Effector memory CD4-positive, alpha-beta T cell (primary cell): ENCODE results near the gene PDE4D.

Experiments used
- DNase-seq, 3 donors: peaks; one replicate each; pipeline ENCODE4 v3.0.0-alpha.2; 2020
- H3K27ac ChIP-seq: 2 replicates; pipeline ENCODE4 v1.7.0; 2013; ENCODE audit warnings: mild to moderate bottlenecking, low read length, moderate library complexity; ENCODE audit not compliant: insufficient read depth, poor library complexity, severe bottlenecking
- H3K27me3 ChIP-seq: replicated peaks from 2 replicates; pipeline ENCODE4 v1.7.0; 2013; ENCODE audit warnings: mild to moderate bottlenecking, low read length; ENCODE audit not compliant: insufficient read depth, control insufficient read depth, poor library complexity, severe bottlenecking
- H3K36me3 ChIP-seq: 2 replicates; pipeline ENCODE4 v1.7.0; 2013; ENCODE audit warnings: mild to moderate bottlenecking, low read length, moderate library complexity; ENCODE audit not compliant: control insufficient read depth, insufficient read depth
- H3K4me1 ChIP-seq: 2 replicates; pipeline ENCODE4 v1.7.0; 2013; ENCODE audit warnings: low read length, mild to moderate bottlenecking; ENCODE audit not compliant: control insufficient read depth, insufficient read depth, poor library complexity, severe bottlenecking
- H3K4me3 ChIP-seq: 2 replicates; pipeline ENCODE4 v1.7.0; 2013; ENCODE audit warnings: low read length, low read depth, mild to moderate bottlenecking; ENCODE audit not compliant: insufficient read depth, poor library complexity, severe bottlenecking
- H3K9me3 ChIP-seq: 2 replicates; pipeline ENCODE4 v1.7.0; 2013; ENCODE audit warnings: mild to moderate bottlenecking, low read length, moderate library complexity; ENCODE audit not compliant: control insufficient read depth

PDE4D gene

DNA sequence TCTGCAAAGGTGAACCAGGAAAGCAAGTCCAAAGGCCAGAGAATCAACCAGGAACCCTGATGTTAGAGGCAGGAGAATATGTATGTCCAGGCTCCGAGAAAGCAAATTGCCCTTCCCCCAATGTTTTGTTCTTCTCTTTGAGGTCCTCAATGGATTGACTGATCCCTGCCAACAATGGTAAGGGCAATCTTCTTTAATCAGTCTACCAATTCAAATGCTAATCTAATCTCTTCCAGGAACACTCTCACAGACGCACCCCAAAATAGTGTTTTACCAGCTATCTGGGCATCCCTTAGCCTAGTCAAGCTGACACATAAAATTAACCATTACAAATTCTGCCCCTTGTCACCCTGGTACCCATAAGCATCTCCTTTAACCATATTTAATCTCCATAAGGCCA lies 912.6 kb downstream of the PDE4D start:
- no peak overlapping the region for H3K4me3 ChIP-seq
- no peak overlapping the region for H3K27ac ChIP-seq
- no peaks in the 10 kb centered on the region for H3K27me3 ChIP-seq
- H3K4me1 ChIP-seq, result no peaks in the 10 kb centered on the region
- no peak for DNase-seq
- no peaks in the 10 kb centered on the region for H3K9me3 ChIP-seq
- H3K36me3 ChIP-seq, result peaks cover 67% of the 10 kb centered on the region

DNA sequence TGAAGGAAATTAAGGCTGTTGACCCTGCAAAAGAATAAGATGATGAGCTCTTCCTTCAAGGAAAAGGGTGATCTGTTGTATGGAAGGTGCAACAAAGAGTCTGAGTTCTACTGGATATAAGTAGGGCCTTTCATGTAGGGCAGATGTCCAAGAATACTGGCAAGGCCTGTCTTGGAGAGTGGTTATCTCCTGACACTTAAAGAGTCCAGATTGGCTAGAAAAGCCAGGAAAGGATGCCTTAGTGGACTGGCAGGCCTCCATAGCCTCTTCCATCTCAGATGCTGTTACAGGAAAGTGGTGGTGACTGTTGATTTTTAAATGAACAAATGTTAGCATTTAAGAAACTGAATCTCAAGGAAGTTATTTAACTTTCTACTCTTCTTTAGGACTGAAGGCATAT lies 914.4 kb downstream of the PDE4D start:
- no peak overlapping the region for H3K27ac ChIP-seq
- no peak overlapping the region for H3K4me3 ChIP-seq
- no peaks in the 10 kb centered on the region for H3K9me3 ChIP-seq
- no peaks in the 10 kb centered on the region for H3K4me1 ChIP-seq
- peaks cover 82% of the 10 kb centered on the region for H3K36me3 ChIP-seq
- H3K27me3 ChIP-seq, result no peaks in the 10 kb centered on the region
- DNase-seq, result no peak

DNA sequence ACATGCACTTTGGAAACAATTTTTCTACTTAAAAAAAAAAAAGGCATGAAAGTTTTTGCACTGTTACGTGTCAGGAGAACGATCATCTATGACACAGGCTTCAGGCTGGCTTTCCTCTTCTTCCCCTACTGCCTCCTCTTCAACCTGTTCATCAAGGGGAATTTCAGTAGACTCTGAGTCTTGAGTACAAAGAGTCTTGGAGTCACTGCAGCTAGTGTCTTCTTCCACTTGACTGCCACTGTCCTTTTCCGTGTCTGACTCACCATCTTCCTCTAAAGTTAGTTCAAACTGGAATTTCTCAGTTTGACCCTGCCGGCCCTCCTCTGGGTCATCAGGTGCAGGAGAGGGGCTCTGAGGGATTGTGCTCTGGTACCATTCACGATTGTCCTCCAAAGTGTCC lies 918.9 kb downstream of the PDE4D start:
- no peaks in the 10 kb centered on the region for H3K4me1 ChIP-seq
- H3K36me3 ChIP-seq, result peaks cover 56% of the 10 kb centered on the region
- H3K27me3 ChIP-seq, result no peaks in the 10 kb centered on the region
- no peak overlapping the region for H3K4me3 ChIP-seq
- no peak overlapping the region for H3K27ac ChIP-seq
- DNase-seq, result no peak
- H3K9me3 ChIP-seq, result no peaks in the 10 kb centered on the region

DNA sequence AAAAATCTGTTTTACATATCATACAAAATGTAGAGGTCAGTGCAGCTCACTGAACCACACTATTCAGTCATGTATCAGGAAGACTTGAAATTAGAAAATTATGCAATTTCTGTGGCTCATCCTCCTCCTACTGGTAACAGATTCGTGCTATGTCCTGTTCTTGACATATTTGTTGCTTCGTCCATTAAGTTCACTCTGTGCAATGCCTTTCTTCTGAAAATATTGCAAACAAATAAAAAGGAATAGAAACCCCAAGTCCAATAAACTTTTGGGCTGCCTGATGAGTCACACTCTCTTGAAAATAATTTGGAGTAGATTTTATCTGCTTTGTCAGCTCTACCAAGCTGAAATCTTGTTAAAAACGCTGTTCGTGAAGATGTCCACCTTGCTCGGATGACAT lies 919.4 kb downstream of the PDE4D start:
- Histone ChIP-seq H3K9me3 (no peaks in the 10 kb centered on the region), H3K27ac (no peak overlapping the region), H3K4me1 (no peaks in the 10 kb centered on the region), H3K4me3 (no peak overlapping the region), H3K36me3 (peaks cover 51% of the 10 kb centered on the region), H3K27me3 (no peaks in the 10 kb centered on the region)
- no peak for DNase-seq

DNA sequence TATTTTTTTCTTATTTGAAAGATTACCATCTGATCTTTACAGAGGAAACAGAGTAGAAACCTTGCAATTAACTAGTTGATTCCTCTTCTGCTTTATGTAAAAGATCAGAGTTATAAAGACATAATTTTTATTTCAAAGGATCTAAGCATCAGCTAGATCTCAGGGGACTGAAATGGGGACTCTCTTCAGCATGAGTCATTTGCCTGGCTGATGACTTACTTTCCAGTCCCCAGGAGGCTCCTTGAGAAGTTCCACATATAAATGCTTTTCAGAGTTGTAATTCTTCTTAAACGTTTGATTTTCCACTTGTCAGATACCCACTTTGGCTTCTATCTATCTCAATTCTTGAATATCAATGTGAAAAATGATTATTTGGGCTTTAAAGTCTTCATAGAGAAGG lies 921.2 kb downstream of the PDE4D start:
- DNase-seq, result no peak
- Histone ChIP-seq H3K4me1 (no peaks in the 10 kb centered on the region), H3K36me3 (peaks cover 42% of the 10 kb centered on the region)

DNA sequence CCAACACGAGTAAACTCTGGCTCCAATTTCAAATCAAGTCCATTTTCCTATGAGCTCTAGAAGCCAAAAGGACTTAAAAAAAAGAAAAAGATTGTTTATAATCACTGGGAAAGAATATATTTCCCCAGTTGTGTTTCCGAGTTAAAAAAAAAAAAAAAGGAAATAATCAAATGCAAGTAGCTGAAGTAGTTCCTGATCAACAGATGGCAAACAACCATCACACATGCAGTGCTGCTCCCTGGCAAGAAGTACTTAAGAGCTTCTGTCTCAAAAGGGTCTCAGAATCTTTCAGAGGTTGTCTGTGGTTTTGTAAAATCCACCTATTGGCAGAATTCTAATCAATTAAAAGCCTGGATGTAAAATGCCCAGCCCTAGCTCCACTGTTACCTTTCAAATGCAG lies 922.8 kb downstream of the PDE4D start:
- H3K27ac ChIP-seq, result no peak overlapping the region
- H3K9me3 ChIP-seq, result no peaks in the 10 kb centered on the region
- no peak for DNase-seq
- no peaks in the 10 kb centered on the region for H3K27me3 ChIP-seq
- H3K4me1 ChIP-seq, result no peaks in the 10 kb centered on the region
- peaks cover 27% of the 10 kb centered on the region for H3K36me3 ChIP-seq
- H3K4me3 ChIP-seq, result no peak overlapping the region

More for the DNA sequence above, 921.2 kb downstream of the PDE4D start:
- Histone ChIP-seq H3K27ac (no peak overlapping the region), H3K4me3 (no peak overlapping the region), H3K27me3 (no peaks in the 10 kb centered on the region), H3K9me3 (no peaks in the 10 kb centered on the region)

DNA sequence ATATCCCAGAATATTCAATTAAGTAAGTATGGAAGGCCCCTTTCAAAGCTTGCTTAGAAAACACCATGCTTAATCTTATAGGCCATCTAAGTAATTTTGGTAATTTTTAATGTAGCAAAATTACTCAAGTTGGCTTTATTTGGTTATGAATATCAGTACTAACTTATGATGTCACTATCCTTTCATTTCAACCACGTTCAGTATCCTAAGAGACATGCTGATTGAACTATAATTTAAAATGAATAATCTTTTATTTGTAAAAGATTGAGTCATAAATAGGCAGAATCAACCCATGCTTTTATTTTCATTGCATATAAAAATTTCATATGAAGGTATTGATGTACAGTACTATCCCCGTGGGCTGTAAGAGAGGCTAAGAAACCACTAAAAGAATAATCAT lies 923.7 kb downstream of the PDE4D start:
- Histone ChIP-seq H3K27me3 (no peaks in the 10 kb centered on the region), H3K27ac (no peak overlapping the region), H3K4me3 (no peak overlapping the region), H3K36me3 (peaks cover 19% of the 10 kb centered on the region), H3K9me3 (no peaks in the 10 kb centered on the region), H3K4me1 (no peaks in the 10 kb centered on the region)
- no peak for DNase-seq

DNA sequence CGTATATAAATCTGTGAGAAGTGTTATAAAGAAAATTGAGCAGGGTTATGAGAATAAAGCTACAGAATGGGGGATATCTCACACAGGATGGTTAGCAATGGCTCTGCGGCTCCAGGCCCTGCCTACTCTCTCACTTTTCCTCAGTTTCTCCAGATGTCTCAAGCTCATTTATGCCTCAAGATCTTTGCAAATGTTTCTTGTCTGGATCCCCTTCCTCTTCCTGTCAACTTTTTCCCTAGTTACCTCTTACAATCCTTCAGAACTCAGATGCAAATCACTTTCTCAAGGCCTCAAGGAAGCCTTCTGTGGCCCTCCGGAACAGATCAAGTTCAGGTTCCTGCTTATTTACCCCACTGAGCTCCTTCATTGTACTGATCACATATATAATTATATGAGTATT lies 924.3 kb downstream of the PDE4D start:
- Histone ChIP-seq H3K4me3 (no peak overlapping the region), H3K27me3 (no peaks in the 10 kb centered on the region), H3K4me1 (no peaks in the 10 kb centered on the region), H3K9me3 (no peaks in the 10 kb centered on the region), H3K36me3 (peaks cover 13% of the 10 kb centered on the region), H3K27ac (no peak overlapping the region)
- DNase-seq, result no peak

DNA sequence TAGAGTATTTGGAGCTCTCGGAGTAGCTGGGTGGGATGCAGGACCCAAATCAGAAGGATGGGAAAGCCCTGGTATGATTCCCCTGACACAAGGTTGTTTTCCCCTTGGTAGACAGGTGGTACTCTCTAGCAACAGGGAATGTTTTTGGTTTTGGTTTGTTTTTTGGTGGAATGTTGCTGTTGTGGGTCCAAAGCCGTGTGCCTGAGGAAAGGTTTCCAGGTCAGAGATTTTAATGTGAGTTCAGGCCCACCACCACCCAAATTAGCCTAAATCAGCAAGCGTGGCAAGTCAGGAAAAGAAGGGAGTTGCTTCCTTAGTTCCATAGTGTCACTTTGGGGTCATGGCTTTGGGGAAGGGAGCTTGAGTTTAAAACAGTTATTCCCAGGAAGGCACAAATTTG lies 925.2 kb downstream of the PDE4D start:
- Histone ChIP-seq H3K4me3 (no peak overlapping the region), H3K27ac (no peak overlapping the region), H3K9me3 (no peaks in the 10 kb centered on the region), H3K27me3 (no peaks in the 10 kb centered on the region), H3K36me3 (peaks cover 4% of the 10 kb centered on the region), H3K4me1 (no peaks in the 10 kb centered on the region)
- DNase-seq, result no peak

DNA sequence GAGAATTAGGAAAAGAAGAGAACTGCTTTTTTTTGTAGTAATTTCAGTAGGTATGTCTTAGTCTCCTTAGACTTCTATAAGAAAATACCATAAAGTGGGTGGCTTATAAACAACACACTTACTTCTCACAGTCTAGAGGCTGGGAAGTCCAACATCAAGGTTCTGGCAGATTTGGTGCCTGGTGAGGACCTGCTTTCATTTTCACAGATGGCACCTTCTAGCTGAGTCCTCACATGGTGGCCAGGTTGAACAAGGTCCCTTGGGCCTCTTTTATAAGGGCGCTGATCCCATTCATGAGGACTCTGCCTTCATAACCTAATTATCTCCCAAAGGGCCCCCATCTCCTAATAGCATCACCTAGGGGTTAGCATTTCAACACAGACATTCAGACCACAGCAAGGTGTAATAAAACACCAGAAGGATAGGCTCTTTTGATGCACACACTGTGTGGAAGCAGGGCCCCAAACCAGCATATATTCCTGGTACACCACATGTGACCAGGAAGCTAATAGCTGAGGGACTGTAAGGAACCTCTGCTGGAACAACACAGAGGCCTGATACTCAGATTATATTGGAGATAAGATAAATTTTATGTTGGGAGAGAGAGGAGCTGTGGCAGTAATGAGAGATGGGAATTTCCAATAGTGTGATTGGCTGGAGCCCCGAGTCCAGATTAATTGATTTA lies 925.8 kb downstream of the PDE4D start:
- Histone ChIP-seq H3K4me1 (no peaks in the 10 kb centered on the region), H3K4me3 (no peak overlapping the region), H3K36me3 (no peaks in the 10 kb centered on the region), H3K9me3 (no peaks in the 10 kb centered on the region), H3K27ac (no peak overlapping the region), H3K27me3 (no peaks in the 10 kb centered on the region)
- DNase-seq, result no peak
